Non-pigmented ciliary epithelial cell (primary cell): ENCODE results near the gene PEX10.

Experiments
- DNase-seq: peaks from one replicate; pipeline ENCODE4 v3.0.0-alpha.2; 2010; ENCODE audit warnings: low read depth

The PEX10 gene

GRCh38 chr1:2374252-2375155 lies 37.9 kb downstream of the PEX10 start:
- no peak for DNase-seq

GRCh38 chr1:2373551-2374251 lies 38.7 kb downstream of the PEX10 start:
- DNase-seq, result no peak

GRCh38 chr1:2372551-2373490 lies 39.5 kb downstream of the PEX10 start:
- DNase-seq, result no peak

GRCh38 chr1:2368053-2368744 lies 44.2 kb downstream of the PEX10 start:
- no peak for DNase-seq

- DNase-seq, result no peak
Measured at GRCh38 chr1:2363847-2364513, 48.4 kb downstream of the PEX10 start.

- no peak for DNase-seq
Measured at GRCh38 chr1:2360588-2361364, 51.6 kb downstream of the PEX10 start.

- no peak for DNase-seq
Measured at GRCh38 chr1:2358651-2359640, 53.4 kb downstream of the PEX10 start.

- DNase-seq, result no peak
Measured at GRCh38 chr1:2358072-2358471, 54.3 kb downstream of the PEX10 start.

- no peak for DNase-seq
Measured at GRCh38 chr1:2356911-2357845, 55.2 kb downstream of the PEX10 start.

- no peak for DNase-seq
Measured at GRCh38 chr1:2356401-2356800, 56.0 kb downstream of the PEX10 start.

- DNase-seq, result no peak
Measured at GRCh38 chr1:2355373-2356261, 56.7 kb downstream of the PEX10 start.

- no peak for DNase-seq
Measured at GRCh38 chr1:2354511-2355372, 57.6 kb downstream of the PEX10 start.
